Mesenchymal stem cell (in vitro differentiated cells and primary cell): Measurements from ENCODE around the gene POU2AF1.

Experiments
- DNase-seq: peaks from one replicate; pipeline ENCODE4 v3.0.0-alpha.2; 2013
- H2AFZ ChIP-seq: one replicate; pipeline ENCODE4 v1.6.1; 2013; ENCODE audit warnings: low read depth, mild to moderate bottlenecking, control low read depth, inconsistent platforms, low read length, moderate library complexity
- H2AK5ac ChIP-seq: 2 replicates; pipeline ENCODE4 v1.6.1; 2013; ENCODE audit warnings: low read length, moderate library complexity, mild to moderate bottlenecking, inconsistent platforms; ENCODE audit not compliant: severe bottlenecking
- H2BK120ac ChIP-seq: one replicate; pipeline ENCODE4 v1.6.1; 2013; ENCODE audit warnings: low read depth, mild to moderate bottlenecking, inconsistent platforms, low read length, moderate library complexity
- H2BK12ac ChIP-seq, 2 experiments: one replicate each; pipeline ENCODE4 v1.6.1; 2013; ENCODE audit warnings: inconsistent platforms in 2 of 2, low read length in 2 of 2, mild to moderate bottlenecking in 2 of 2, moderate library complexity in 2 of 2, control low read depth in 1 of 2
- H2BK15ac ChIP-seq: one replicate; pipeline ENCODE4 v1.6.1; 2013; ENCODE audit warnings: mild to moderate bottlenecking, low read depth, inconsistent platforms; ENCODE audit not compliant: poor library complexity, severe bottlenecking
- H2BK5ac ChIP-seq: 2 replicates; pipeline ENCODE4 v1.6.1; 2013; ENCODE audit warnings: low read depth, mild to moderate bottlenecking, low read length, control low read depth, inconsistent platforms; ENCODE audit not compliant: poor library complexity, severe bottlenecking
- H3K14ac ChIP-seq, 2 experiments: one replicate each; pipeline ENCODE4 v1.6.1; 2013; ENCODE audit warnings: inconsistent platforms in 2 of 2, low read length in 2 of 2, control low read depth in 1 of 2, mild to moderate bottlenecking in 1 of 2, moderate library complexity in 1 of 2
- H3K18ac ChIP-seq, 2 experiments: one replicate each; pipeline ENCODE4 v1.6.1; 2013; ENCODE audit warnings: inconsistent platforms in 2 of 2, low read length in 2 of 2, control low read depth in 1 of 2, low read depth in 1 of 2, mild to moderate bottlenecking in 1 of 2
- H3K23ac ChIP-seq, 2 experiments: one replicate each; pipeline ENCODE4 v1.6.1; 2013; ENCODE audit warnings: inconsistent platforms in 2 of 2, low read length in 2 of 2, mild to moderate bottlenecking in 2 of 2, moderate library complexity in 2 of 2, control low read depth in 1 of 2
- H3K27ac ChIP-seq: 2 replicates; pipeline ENCODE4 v1.5.1; 2013; ENCODE audit warnings: mild to moderate bottlenecking, moderate library complexity, low read length, control low read depth, inconsistent platforms; ENCODE audit not compliant: poor library complexity, severe bottlenecking
- H3K27me3 ChIP-seq, 2 experiments: 2 replicates each; pipeline versions ENCODE4 v1.6.1 to v1.7.0; 2013; ENCODE audit warnings: low read length in 2 of 2, mild to moderate bottlenecking in 2 of 2, moderate library complexity in 2 of 2, control low read depth in 1 of 2, inconsistent platforms in 1 of 2; ENCODE audit not compliant: control insufficient read depth in 1 of 2, insufficient read depth in 1 of 2
- H3K36me3 ChIP-seq, 2 experiments: 2 replicates each; pipeline versions ENCODE4 v1.6.1 to v1.7.0; 2013; ENCODE audit warnings: low read length in 2 of 2, control low read depth in 1 of 2, inconsistent platforms in 1 of 2, low read depth in 1 of 2, mild to moderate bottlenecking in 1 of 2; ENCODE audit not compliant: insufficient read depth in 2 of 2, control insufficient read depth in 1 of 2
- H3K4ac ChIP-seq, 2 experiments: one replicate each; pipeline ENCODE4 v1.6.1; 2013; ENCODE audit warnings: inconsistent platforms in 2 of 2, low read length in 2 of 2, mild to moderate bottlenecking in 2 of 2, moderate library complexity in 2 of 2, control low read depth in 1 of 2, low read depth in 1 of 2
- H3K4me1 ChIP-seq: 2 replicates; pipeline ENCODE4 v1.6.1; 2013; ENCODE audit warnings: low read depth, low read length, control low read depth; ENCODE audit not compliant: control insufficient read depth, insufficient read depth
- H3K4me2 ChIP-seq: 2 replicates; pipeline ENCODE4 v1.6.1; 2013; ENCODE audit warnings: low read length, mild to moderate bottlenecking, inconsistent platforms; ENCODE audit not compliant: poor library complexity, severe bottlenecking
- H3K4me3 ChIP-seq, 2 experiments: 2 replicates each; pipeline versions ENCODE4 v1.5.1 to v1.7.0; 2013; ENCODE audit warnings: low read length in 2 of 2, mild to moderate bottlenecking in 2 of 2, control low read depth in 1 of 2, low read depth in 1 of 2; ENCODE audit not compliant: insufficient read depth in 1 of 2
- H3K79me1 ChIP-seq: replicated peaks from 2 replicates; pipeline ENCODE4 v1.6.1; 2013; ENCODE audit warnings: mild to moderate bottlenecking, control low read depth, low read length, inconsistent platforms; ENCODE audit not compliant: poor library complexity, severe bottlenecking
- H3K9ac ChIP-seq: 2 replicates; pipeline ENCODE4 v1.7.0; 2013; ENCODE audit warnings: mild to moderate bottlenecking, low read length, moderate library complexity
- H3K9me3 ChIP-seq: 2 replicates; pipeline ENCODE4 v1.7.0; 2013; ENCODE audit warnings: mild to moderate bottlenecking, low read length; ENCODE audit not compliant: control insufficient read depth
- H4K8ac ChIP-seq: one replicate; pipeline ENCODE4 v1.6.1; 2013; ENCODE audit warnings: inconsistent platforms, mild to moderate bottlenecking, low read length, moderate library complexity
- H4K91ac ChIP-seq: one replicate; pipeline ENCODE4 v1.6.1; 2013; ENCODE audit warnings: mild to moderate bottlenecking, low read length, inconsistent platforms
- WGBS: methylation state at CpG from one replicate; pipeline ENCODE4 v1.1.7; 2013; ENCODE audit warnings: mixed read lengths; 5-methylcytosine and 5-hydroxymethylcytosine counted together

The POU2AF1 gene

GRCh38 chr11:111349191-111349695 is 29.8 kb downstream of the POU2AF1 start:
- Histone ChIP-seq H4K91ac (no peak overlapping the region), H3K23ac (no peak overlapping the region), H3K27ac (no peak overlapping the region), H3K4me1 (no peaks in the 10 kb centered on the region), H3K36me3 (no peaks in the 10 kb centered on the region), H3K9ac (no peak overlapping the region), H3K18ac (no peak overlapping the region), H3K9me3 (no peaks in the 10 kb centered on the region), H3K4me3 (no peak overlapping the region), H2AK5ac (no peak overlapping the region), H3K4ac (no peak overlapping the region), H3K27me3 (peaks cover 0 to 21% of the 10 kb centered on the region in 2 experiments), H3K79me1 (no peaks in the 10 kb centered on the region), H4K8ac (no peak overlapping the region), H3K14ac (no peak overlapping the region), H2BK15ac (no peak overlapping the region), H2BK120ac (no peak overlapping the region), H2BK5ac (no peak overlapping the region), H3K4me2 (no peak overlapping the region), H2BK12ac (no peak overlapping the region), H2AFZ (no peak overlapping the region)
- 93% methylated on average over 1 of the region's 2 CpGs for WGBS
- DNase-seq: no peak

DNA sequence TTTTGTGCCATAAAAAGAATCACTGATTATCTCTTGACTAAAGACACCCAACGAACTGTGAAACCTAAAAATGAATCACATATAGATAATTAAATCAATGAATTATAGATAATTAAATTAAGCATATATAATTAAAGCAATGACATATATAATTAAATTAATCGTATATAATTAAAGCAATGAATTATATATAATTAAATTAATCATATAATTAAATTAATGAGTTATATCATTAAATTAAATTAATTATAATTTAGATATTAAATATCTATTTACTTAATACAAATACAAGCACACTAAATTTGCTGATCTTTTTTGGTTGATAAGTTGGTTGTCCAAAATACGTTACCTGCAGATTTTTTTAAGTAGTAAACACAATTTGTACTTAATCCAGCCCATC is 30.9 kb downstream of the POU2AF1 start:
- no peak overlapping the region for H3K14ac ChIP-seq
- no peak overlapping the region for H3K4ac ChIP-seq
- H3K23ac ChIP-seq: no peak overlapping the region
- H4K8ac ChIP-seq: no peak overlapping the region
- H2AK5ac ChIP-seq: no peak overlapping the region
- H2AFZ ChIP-seq: no peak overlapping the region
- H2BK120ac ChIP-seq: no peak overlapping the region
- no peaks in the 10 kb centered on the region for H3K9me3 ChIP-seq
- H2BK5ac ChIP-seq: no peak overlapping the region
- DNase-seq: no peak
- no peaks in the 10 kb centered on the region for H3K79me1 ChIP-seq
- H3K9ac ChIP-seq: no peak overlapping the region
- no peak overlapping the region for H3K18ac ChIP-seq
- no peak overlapping the region for H2BK12ac ChIP-seq
- no peak overlapping the region for H2BK15ac ChIP-seq
- no peak overlapping the region for H3K27ac ChIP-seq
- H3K4me2 ChIP-seq: no peak overlapping the region
- no peak overlapping the region for H4K91ac ChIP-seq
- H3K4me3 ChIP-seq: no peak overlapping the region
- peaks cover 0 to 21% of the 10 kb centered on the region in 2 experiments for H3K27me3 ChIP-seq
- no peaks in the 10 kb centered on the region for H3K4me1 ChIP-seq
- no peaks in the 10 kb centered on the region for H3K36me3 ChIP-seq
- no CpG with 5 or more reads among the region's 3 CpGs for WGBS

GRCh38 chr11:111347723-111348115 is 31.4 kb downstream of the POU2AF1 start:
- Histone ChIP-seq H2BK5ac (no peak overlapping the region), H3K18ac (no peak overlapping the region), H2AFZ (no peak overlapping the region), H3K79me1 (no peaks in the 10 kb centered on the region), H3K14ac (no peak overlapping the region), H2BK15ac (no peak overlapping the region), H3K27me3 (peaks cover 0 to 17% of the 10 kb centered on the region in 2 experiments), H3K9ac (no peak overlapping the region), H2BK120ac (no peak overlapping the region), H3K4ac (no peak overlapping the region), H3K36me3 (no peaks in the 10 kb centered on the region), H3K23ac (no peak overlapping the region), H4K8ac (no peak overlapping the region), H2AK5ac (no peak overlapping the region), H3K4me3 (no peak overlapping the region), H4K91ac (no peak overlapping the region), H3K9me3 (no peaks in the 10 kb centered on the region), H3K4me1 (no peaks in the 10 kb centered on the region), H3K27ac (no peak overlapping the region), H2BK12ac (no peak overlapping the region), H3K4me2 (no peak overlapping the region)
- WGBS: 63% methylated on average over 3 of the region's 3 CpGs
- no peak for DNase-seq

DNA sequence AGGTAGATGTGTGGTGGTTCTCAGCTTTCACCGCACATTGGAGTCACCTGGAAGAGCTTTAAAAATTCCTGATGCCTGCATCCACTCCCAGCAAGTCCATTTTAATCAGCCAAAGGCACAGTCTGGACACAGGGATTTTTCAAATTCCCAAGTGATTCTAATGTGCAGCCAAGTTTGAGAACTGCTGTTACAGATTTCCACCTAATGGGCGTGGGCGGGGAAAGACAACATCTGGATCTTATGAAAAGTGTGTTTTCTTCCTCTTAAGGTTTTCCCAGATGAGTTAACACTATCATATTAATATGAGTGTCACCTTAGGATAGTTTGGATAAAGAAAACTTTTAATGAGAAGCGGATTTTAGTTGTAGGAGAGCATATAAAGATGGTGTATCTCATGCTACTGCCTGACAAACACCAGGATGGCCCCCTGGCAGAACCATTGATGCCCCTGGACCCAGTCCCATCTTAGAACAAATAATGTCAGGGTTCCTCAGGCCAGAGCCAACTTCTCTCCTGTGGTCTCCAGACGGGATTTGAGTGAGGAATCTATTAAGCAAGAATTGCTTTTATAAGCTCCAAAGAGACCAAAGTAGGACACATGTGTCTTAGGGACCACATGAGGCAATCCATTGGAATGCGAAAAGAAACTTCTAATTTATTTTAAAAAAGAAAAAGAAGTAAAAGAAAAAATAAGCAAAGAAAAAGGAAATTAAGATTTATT is 31.9 kb downstream of the POU2AF1 start:
- WGBS: 87% methylated on average over 3 of the region's 6 CpGs
- Histone ChIP-seq H4K91ac (no peak overlapping the region), H2BK15ac (no peak overlapping the region)

More for the DNA sequence above, 31.9 kb downstream of the POU2AF1 start:
- no peak overlapping the region for H2AK5ac ChIP-seq
- H4K8ac ChIP-seq: no peak overlapping the region
- DNase-seq: no peak
- H3K9me3 ChIP-seq: no peaks in the 10 kb centered on the region
- H3K36me3 ChIP-seq: no peaks in the 10 kb centered on the region
- no peaks in the 10 kb centered on the region for H3K79me1 ChIP-seq
- no peak overlapping the region for H2AFZ ChIP-seq
- H3K4me1 ChIP-seq: no peaks in the 10 kb centered on the region
- H3K4ac ChIP-seq: no peak overlapping the region
- H3K14ac ChIP-seq: no peak overlapping the region
- H2BK5ac ChIP-seq: no peak overlapping the region
- no peak overlapping the region for H2BK12ac ChIP-seq
- no peak overlapping the region for H3K9ac ChIP-seq
- no peak overlapping the region for H3K18ac ChIP-seq
- H2BK120ac ChIP-seq: no peak overlapping the region
- peaks cover 0 to 14% of the 10 kb centered on the region in 2 experiments for H3K27me3 ChIP-seq
- no peak overlapping the region for H3K4me3 ChIP-seq
- no peak overlapping the region for H3K4me2 ChIP-seq
- H3K27ac ChIP-seq: no peak overlapping the region
- no peak overlapping the region for H3K23ac ChIP-seq
